IMR-90 (cell line): ENCODE results near the gene CTNND2. TPM values are rescaled to one million over a fixed set of nuclear protein-coding genes. Genes with fewer than 3 reads are reported as not detected.

Experiments used
- ATAC-seq: fragments of 200-7000 bp; cut with Tn5 transposase; 2 replicates; pipeline ENCODE4 v1.9.1; 2020; ENCODE audit warnings: low read depth, mild to moderate bottlenecking, moderate library complexity
- BruUV-seq: library from RNA; stranded (reverse); fragments of 400-500 nt; replicated peaks from 2 replicates; lab custom pipeline; 2021; lab: Mats Ljungman, UMichigan
- CTCF ChIA-PET: fragments of 300-600 bp; formaldehyde crosslinking; extraction: SDS; loops from one replicate; lab custom pipeline; 2021; ENCODE audit warnings: antibody characterized with exemption; lab: Yijun Ruan, JAX
- POLR2A ChIA-PET: fragments of 300-600 bp; sonication (Branson Sonifier 250); formaldehyde crosslinking; loops from one replicate; lab custom pipeline; 2022; ENCODE audit warnings: antibody characterized with exemption; ENCODE audit not compliant: unreplicated experiment; lab: Charles Lee
- DNase-seq: peaks from one replicate; pipeline ENCODE4 v3.0.0; 2013
- H2AFZ ChIP-seq: replicated peaks from 2 replicates; pipeline ENCODE3; 2013; ENCODE audit warnings: low read length, mild to moderate bottlenecking; ENCODE audit not compliant: poor library complexity
- H2AK5ac ChIP-seq: 2 replicates; pipeline ENCODE4 v1.6.1; 2013; ENCODE audit warnings: low read depth, low read length, inconsistent platforms
- H2AK9ac ChIP-seq: replicated peaks from 2 replicates; pipeline ENCODE3; 2013; ENCODE audit warnings: mild to moderate bottlenecking, low read depth, low read length, moderate library complexity; ENCODE audit not compliant: poor library complexity
- H2BK120ac ChIP-seq: 2 replicates; pipeline ENCODE4 v1.6.1; 2013; ENCODE audit warnings: low read depth, low read length, inconsistent platforms
- H2BK15ac ChIP-seq: 3 replicates; pipeline ENCODE4 v1.6.1; 2013; ENCODE audit warnings: low read depth, low read length, inconsistent platforms
- H2BK20ac ChIP-seq: 2 replicates; pipeline ENCODE4 v1.6.1; 2013; ENCODE audit warnings: low read depth, mild to moderate bottlenecking, inconsistent platforms, low read length, moderate library complexity
- H2BK5ac ChIP-seq: 2 replicates; pipeline ENCODE4 v1.6.1; 2013; ENCODE audit warnings: mild to moderate bottlenecking, low read depth, low read length, inconsistent platforms; ENCODE audit not compliant: poor library complexity, severe bottlenecking
- H3K14ac ChIP-seq: replicated peaks from 2 replicates; pipeline ENCODE4 v1.6.1; 2013; ENCODE audit warnings: low read depth, low read length, inconsistent platforms
- H3K18ac ChIP-seq: 2 replicates; pipeline ENCODE4 v1.6.1; 2013; ENCODE audit warnings: low read depth, low read length, control low read depth
- H3K23ac ChIP-seq: 2 replicates; pipeline ENCODE4 v1.6.1; 2013; ENCODE audit warnings: low read depth, low read length, inconsistent platforms
- H3K27ac ChIP-seq: 2 replicates; pipeline ENCODE4 v1.5.1; 2013; ENCODE audit warnings: mild to moderate bottlenecking, control low read depth, low read length; ENCODE audit not compliant: insufficient read depth
- H3K27me3 ChIP-seq: 2 replicates; pipeline ENCODE4 v1.6.1; 2013; ENCODE audit warnings: low read length; ENCODE audit not compliant: control insufficient read depth, insufficient read depth
- H3K36me3 ChIP-seq: 2 replicates; pipeline ENCODE4 v1.6.1; 2013; ENCODE audit warnings: low read length, mixed read lengths; ENCODE audit not compliant: control insufficient read depth, insufficient read depth
- H3K4ac ChIP-seq: 2 replicates; pipeline ENCODE4 v1.6.1; 2013; ENCODE audit warnings: low read depth, low read length, inconsistent platforms
- H3K4me1 ChIP-seq: 2 replicates; pipeline ENCODE4 v1.6.1; 2013; ENCODE audit warnings: low read length, mixed read lengths; ENCODE audit not compliant: control insufficient read depth, insufficient read depth
- H3K4me2 ChIP-seq: 2 replicates; pipeline ENCODE4 v1.6.1; 2013; ENCODE audit warnings: low read depth, mild to moderate bottlenecking, control low read depth, low read length, moderate library complexity
- H3K4me3 ChIP-seq: 2 replicates; pipeline ENCODE4 v1.5.1; 2013; ENCODE audit warnings: low read depth, mild to moderate bottlenecking, control low read depth, low read length, moderate library complexity; ENCODE audit not compliant: insufficient read depth
- H3K56ac ChIP-seq: 2 replicates; pipeline ENCODE4 v1.6.1; 2013; ENCODE audit warnings: low read length, inconsistent platforms; ENCODE audit not compliant: insufficient read depth; ENCODE audit errors: extremely low read depth
- H3K79me1 ChIP-seq, 2 experiments: 2 replicates each; pipeline ENCODE4 v1.6.1; 2013; ENCODE audit warnings: low read length in 2 of 2, inconsistent platforms in 1 of 2, low read depth in 1 of 2
- H3K9ac ChIP-seq: 2 replicates; pipeline ENCODE4 v1.6.1; 2013; ENCODE audit warnings: low read depth, low read length, control low read depth
- H3K9me1 ChIP-seq: 2 replicates; pipeline ENCODE4 v1.6.1; 2013; ENCODE audit warnings: low read length, inconsistent platforms; ENCODE audit not compliant: insufficient read depth
- H3K9me3 ChIP-seq: 2 replicates; pipeline ENCODE4 v1.6.1; 2013; ENCODE audit warnings: low read length; ENCODE audit not compliant: control insufficient read depth, insufficient read depth
- H4K20me1 ChIP-seq: 2 replicates; pipeline ENCODE4 v1.6.1; 2013; ENCODE audit warnings: low read length, inconsistent platforms; ENCODE audit not compliant: insufficient read depth
- H4K5ac ChIP-seq: 2 replicates; pipeline ENCODE4 v1.6.1; 2013; ENCODE audit warnings: mild to moderate bottlenecking, low read depth, low read length, control low read depth
- H4K8ac ChIP-seq, 2 experiments: 2 replicates each; pipeline ENCODE4 v1.6.1; 2013; ENCODE audit warnings: low read depth in 2 of 2, low read length in 2 of 2, control low read depth in 1 of 2, inconsistent platforms in 1 of 2
- H4K91ac ChIP-seq: 2 replicates; pipeline ENCODE4 v1.6.1; 2013; ENCODE audit warnings: low read depth, low read length, inconsistent platforms; ENCODE audit not compliant: insufficient read depth
- BHLHE40 ChIP-seq: fragments of 150-350 bp; IDR thresholded peaks from 2 replicates; pipeline ENCODE4 v1.6.1; 2016; ENCODE audit warnings: mild to moderate bottlenecking, low read depth, low read length
- CEBPB ChIP-seq: IDR thresholded peaks from 2 replicates; pipeline ENCODE4 v1.6.1; 2012; ENCODE audit warnings: low read depth, low read length, improper control_type of control experiment
- CHD1 ChIP-seq: IDR thresholded peaks from 2 replicates; pipeline ENCODE4 v1.6.1; 2012; ENCODE audit warnings: low read depth, low read length, improper control_type of control experiment
- CTCF ChIP-seq: conservative IDR thresholded peaks from 2 replicates; pipeline ENCODE4 v1.5.1; 2012; ENCODE audit warnings: mild to moderate bottlenecking, low read depth, low read length, improper control_type of control experiment
- FOS ChIP-seq: fragments of 150-350 bp; IDR thresholded peaks from 2 replicates; pipeline ENCODE4 v1.6.1; 2016; ENCODE audit warnings: low read depth, low read length
- MAFK ChIP-seq: IDR thresholded peaks from 2 replicates; pipeline ENCODE4 v1.6.1; 2012; ENCODE audit warnings: low read depth, low read length, improper control_type of control experiment
- MAZ ChIP-seq: IDR thresholded peaks from 2 replicates; pipeline ENCODE4 v1.6.1; 2012; ENCODE audit warnings: low read depth, mild to moderate bottlenecking, low read length, improper control_type of control experiment, moderate library complexity, borderline replicate concordance
- MXI1 ChIP-seq: IDR thresholded peaks from 2 replicates; pipeline ENCODE4 v1.6.1; 2012; ENCODE audit warnings: low read depth, mild to moderate bottlenecking, low read length, moderate library complexity, borderline replicate concordance
- NFE2L2 ChIP-seq: fragments of 150-350 bp; IDR thresholded peaks from 2 replicates; pipeline ENCODE4 v1.6.1; 2016; ENCODE audit warnings: low read depth, mild to moderate bottlenecking, low read length
- POLR2A ChIP-seq: IDR thresholded peaks from 2 replicates; pipeline ENCODE4 v1.6.1; 2012; ENCODE audit warnings: mild to moderate bottlenecking, low read depth, low read length
- RAD21 ChIP-seq: IDR thresholded peaks from 2 replicates; pipeline ENCODE4 v1.6.1; 2012; ENCODE audit warnings: low read length, improper control_type of control experiment
- RCOR1 ChIP-seq: IDR thresholded peaks from 2 replicates; pipeline ENCODE4 v1.6.1; 2012; ENCODE audit warnings: mild to moderate bottlenecking, low read length, improper control_type of control experiment; ENCODE audit not compliant: insufficient replicate concordance
- RFX5 ChIP-seq: IDR thresholded peaks from 2 replicates; pipeline ENCODE4 v1.8.0; 2012; ENCODE audit warnings: low read depth, mild to moderate bottlenecking, low read length, moderate library complexity
- SMC3 ChIP-seq: fragments of 150-350 bp; IDR thresholded peaks from 2 replicates; pipeline ENCODE4 v1.6.1; 2016; ENCODE audit warnings: low read depth, mild to moderate bottlenecking, antibody characterized with exemption, low read length, moderate library complexity
- USF2 ChIP-seq: fragments of 150-350 bp; IDR thresholded peaks from 2 replicates; pipeline ENCODE4 v1.6.1; 2017; ENCODE audit warnings: mild to moderate bottlenecking, antibody characterized with exemption, low read length, low read depth
- WGBS, 2 experiments: methylation state at CpG; one replicate each; pipeline versions ENCODE4 v1.1.5 to v1.1.7; 2013; ENCODE audit warnings: missing lambda C conversion rate in 2 of 2; ENCODE audit not compliant: insufficient read length in 1 of 2; ENCODE audit errors: extremely low coverage in 2 of 2; 5-methylcytosine and 5-hydroxymethylcytosine counted together
- dilution Hi-C: fragments of 300-500 bp; cut with HindIII; formaldehyde crosslinking; loops from one replicate; pipeline ENCODE4 v1.14.3; 2018; ENCODE audit warnings: low sequenced_read_pairs; ENCODE audit not compliant: unreplicated experiment
- in situ Hi-C: fragments of 300-500 bp; cut with MboI; formaldehyde crosslinking; loops from 3 replicates; pipeline ENCODE4 v1.14.3; 2019; ENCODE audit warnings: low sequenced_read_pairs, inconsistent platforms, mixed read lengths
- intact Hi-C: fragments of 100-400 bp; cut with micrococcal nuclease; formaldehyde crosslinking; loops from 2 replicates; pipeline ENCODE4 v1.10.0; 2022
- polyA plus RNA-seq, 3 experiments: library from polyadenylated mRNA; depleted of rRNA; stranded (reverse); fragments of >200 nt; gene quantifications; 2 replicates each; pipeline ENCODE4 v1.2.3, GENCODE V29; 2012; ENCODE audit warnings: low replicate concordance in 1 of 3
- total RNA-seq: library from RNA; depleted of rRNA; stranded (reverse); fragments of >200 nt; gene quantifications from 2 replicates; pipeline ENCODE4 v1.2.3, GENCODE V29; 2012
- TF ChIP-seq, protein P1 (sequence below): fragments of 150-350 bp; IDR thresholded peaks from 2 replicates; pipeline ENCODE4 v1.6.1; 2016; ENCODE audit warnings: low read depth, mild to moderate bottlenecking, low read length, moderate library complexity, borderline replicate concordance

Gene CTNND2
- total and polyA plus RNA-seq, 2 of the 4 experiments (the other 2 are of a cell fraction): not detected

DNA sequence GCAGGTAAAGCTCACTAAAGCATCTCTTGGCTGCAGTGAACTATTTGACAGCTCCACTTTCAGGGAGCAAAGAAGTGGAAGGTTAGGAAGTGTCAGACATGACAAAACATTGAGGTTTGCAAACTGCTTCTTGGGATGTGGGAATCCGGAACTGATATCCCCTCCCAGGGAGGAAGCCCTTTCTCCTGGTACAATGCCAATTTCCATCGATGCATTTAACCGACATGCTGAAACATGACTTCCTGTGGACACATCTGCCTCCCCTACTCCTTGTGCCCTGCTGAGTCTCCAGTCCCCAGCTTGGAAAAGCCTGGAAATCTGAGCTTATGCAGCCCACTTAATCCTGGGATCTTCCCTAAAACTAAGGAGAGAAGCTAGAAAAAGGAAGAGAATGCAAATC lies 820.1 kb downstream of the CTNND2 start:
- intact Hi-C loops: no loop called here
- no peak overlapping the region for H2BK5ac ChIP-seq

More for the DNA sequence above, 820.1 kb downstream of the CTNND2 start:
- H2BK120ac ChIP-seq: no peak overlapping the region
- in situ Hi-C loops: no loop called here
- POLR2A ChIA-PET: no interaction called here
- dilution Hi-C loops: no loop called here
- no peak overlapping the region for H3K4me3 ChIP-seq
- no peaks in the 10 kb centered on the region for H3K36me3 ChIP-seq
- no peak overlapping the region for H3K18ac ChIP-seq
- no peak overlapping the region for H2AK9ac ChIP-seq
- no peaks in the 10 kb centered on the region for H3K9me1 ChIP-seq
- no peak overlapping the region for H3K56ac ChIP-seq
- no peaks in the 10 kb centered on the region for H3K4me1 ChIP-seq
- no peak for DNase-seq
- H3K27ac ChIP-seq: no peak overlapping the region
- H3K14ac ChIP-seq: no peak overlapping the region
- no peaks in the 10 kb centered on the region for H3K79me1 ChIP-seq
- H3K9ac ChIP-seq: no peak overlapping the region
- no peak for ATAC-seq
- no peak overlapping the region for H3K4me2 ChIP-seq
- no peak overlapping the region for H2BK15ac ChIP-seq
- no TSS peak for BruUV-seq
- H3K4ac ChIP-seq: no peak overlapping the region
- H3K27me3 ChIP-seq: peaks cover 2% of the 10 kb centered on the region; the same call in 1 of the 2 replicates
- H3K23ac ChIP-seq: no peak overlapping the region
- no peak overlapping the region for H4K91ac ChIP-seq
- no peak overlapping the region for H2AK5ac ChIP-seq
- no peak overlapping the region for H2BK20ac ChIP-seq
- H3K9me3 ChIP-seq: no peaks in the 10 kb centered on the region
- no peak overlapping the region for H2AFZ ChIP-seq
- CTCF ChIA-PET: no interaction called here
- no CpG with 5 or more reads among the region's 3 CpGs for WGBS, 2 experiments
- no peaks in the 10 kb centered on the region for H4K20me1 ChIP-seq
- H4K8ac ChIP-seq: no peak overlapping the region
- no peak overlapping the region for H4K5ac ChIP-seq
- TF ChIP-seq MXI1: no peak
- TF ChIP-seq RFX5: no peak
- TF ChIP-seq USF2: no peak
- no peak for TF ChIP-seq NFE2L2
- no peak for TF ChIP-seq RCOR1
- no peak for TF ChIP-seq MAFK
- TF ChIP-seq MAZ: no peak
- TF ChIP-seq CHD1: no peak
- TF ChIP-seq BHLHE40: no peak
- no peak for TF ChIP-seq RAD21
- TF ChIP-seq, protein P1, sequence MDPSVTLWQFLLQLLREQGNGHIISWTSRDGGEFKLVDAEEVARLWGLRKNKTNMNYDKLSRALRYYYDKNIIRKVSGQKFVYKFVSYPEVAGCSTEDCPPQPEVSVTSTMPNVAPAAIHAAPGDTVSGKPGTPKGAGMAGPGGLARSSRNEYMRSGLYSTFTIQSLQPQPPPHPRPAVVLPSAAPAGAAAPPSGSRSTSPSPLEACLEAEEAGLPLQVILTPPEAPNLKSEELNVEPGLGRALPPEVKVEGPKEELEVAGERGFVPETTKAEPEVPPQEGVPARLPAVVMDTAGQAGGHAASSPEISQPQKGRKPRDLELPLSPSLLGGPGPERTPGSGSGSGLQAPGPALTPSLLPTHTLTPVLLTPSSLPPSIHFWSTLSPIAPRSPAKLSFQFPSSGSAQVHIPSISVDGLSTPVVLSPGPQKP: no peak
- no peak for TF ChIP-seq POLR2A
- TF ChIP-seq CEBPB: no peak
- TF ChIP-seq CTCF: no peak
- TF ChIP-seq SMC3: no peak
- TF ChIP-seq FOS: no peak
